Glutamatergic neuron (in vitro differentiated cells): ENCODE results near the gene C16orf89. TPM values are rescaled to one million over a fixed set of nuclear protein-coding genes. Genes with fewer than 3 reads are reported as not detected.

ENCODE experiments used
- DNase-seq: peaks from one replicate; pipeline ENCODE4 v3.0.0; 2022
- H3K27ac Mint-ChIP-seq: one replicate; pipeline ENCODE4 v1.8.0; 2020; ENCODE audit warnings: mild to moderate bottlenecking, mixed read lengths, inconsistent platforms; ENCODE audit not compliant: unreplicated experiment
- H3K27me3 Mint-ChIP-seq: one replicate; pipeline ENCODE4 v1.8.0; 2020; ENCODE audit warnings: mild to moderate bottlenecking, moderate library complexity, mixed read lengths, inconsistent platforms; ENCODE audit not compliant: unreplicated experiment
- H3K36me3 Mint-ChIP-seq: one replicate; pipeline ENCODE4 v1.8.0; 2020; ENCODE audit warnings: mild to moderate bottlenecking, mixed read lengths, inconsistent platforms; ENCODE audit not compliant: unreplicated experiment
- H3K4me1 Mint-ChIP-seq: one replicate; pipeline ENCODE4 v1.8.0; 2020; ENCODE audit warnings: mild to moderate bottlenecking, low read depth, mixed read lengths, inconsistent platforms; ENCODE audit not compliant: unreplicated experiment
- H3K4me3 Mint-ChIP-seq: one replicate; pipeline ENCODE4 v1.8.0; 2020; ENCODE audit warnings: mild to moderate bottlenecking, mixed read lengths, inconsistent platforms; ENCODE audit not compliant: unreplicated experiment
- H3K9me3 Mint-ChIP-seq: one replicate; pipeline ENCODE4 v1.8.0; 2020; ENCODE audit warnings: mild to moderate bottlenecking, moderate library complexity, mixed read lengths, inconsistent platforms; ENCODE audit not compliant: unreplicated experiment
- total RNA-seq: library from RNA; stranded (reverse); fragmentation: NEBNext Ultra II Directional; extraction: Animal tissue kit (Norgen Biotek cat#: 25700); gene quantifications from one replicate; pipeline ENCODE4 v1.2.1, GENCODE V29; 2021; ENCODE audit not compliant: unreplicated experiment
- TF ChIP-seq, protein P1 (sequence below): fragments of 200-600 bp; sonication (generic); IDR thresholded peaks from one replicate; pipeline ENCODE4 v1.5.0; 2021; ENCODE audit not compliant: partially characterized antibody, unreplicated experiment

The C16orf89 gene
- total RNA-seq, 1 donor from 2014 or later, result not detected

GRCh38 chr16:5011637-5012036, 54.1 kb downstream of the C16orf89 start:
- no peaks in the 10 kb centered on the region for H3K36me3 Mint-ChIP-seq
- H3K9me3 Mint-ChIP-seq, result peaks cover under 1% of the 10 kb centered on the region
- H3K4me3 Mint-ChIP-seq, result no peak overlapping the region
- no peak for DNase-seq
- no peak overlapping the region for H3K27ac Mint-ChIP-seq
- peaks cover 2% of the 10 kb centered on the region for H3K4me1 Mint-ChIP-seq
- H3K27me3 Mint-ChIP-seq, result peaks cover 2% of the 10 kb centered on the region
- TF ChIP-seq, protein P1, sequence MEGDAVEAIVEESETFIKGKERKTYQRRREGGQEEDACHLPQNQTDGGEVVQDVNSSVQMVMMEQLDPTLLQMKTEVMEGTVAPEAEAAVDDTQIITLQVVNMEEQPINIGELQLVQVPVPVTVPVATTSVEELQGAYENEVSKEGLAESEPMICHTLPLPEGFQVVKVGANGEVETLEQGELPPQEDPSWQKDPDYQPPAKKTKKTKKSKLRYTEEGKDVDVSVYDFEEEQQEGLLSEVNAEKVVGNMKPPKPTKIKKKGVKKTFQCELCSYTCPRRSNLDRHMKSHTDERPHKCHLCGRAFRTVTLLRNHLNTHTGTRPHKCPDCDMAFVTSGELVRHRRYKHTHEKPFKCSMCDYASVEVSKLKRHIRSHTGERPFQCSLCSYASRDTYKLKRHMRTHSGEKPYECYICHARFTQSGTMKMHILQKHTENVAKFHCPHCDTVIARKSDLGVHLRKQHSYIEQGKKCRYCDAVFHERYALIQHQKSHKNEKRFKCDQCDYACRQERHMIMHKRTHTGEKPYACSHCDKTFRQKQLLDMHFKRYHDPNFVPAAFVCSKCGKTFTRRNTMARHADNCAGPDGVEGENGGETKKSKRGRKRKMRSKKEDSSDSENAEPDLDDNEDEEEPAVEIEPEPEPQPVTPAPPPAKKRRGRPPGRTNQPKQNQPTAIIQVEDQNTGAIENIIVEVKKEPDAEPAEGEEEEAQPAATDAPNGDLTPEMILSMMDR, result no peak

GRCh38 chr16:5010576-5011329, 55.0 kb downstream of the C16orf89 start:
- H3K4me3 Mint-ChIP-seq, result no peak overlapping the region
- DNase-seq, result no peak
- TF ChIP-seq, protein P1, result no peak
- H3K27me3 Mint-ChIP-seq, result peaks cover 2% of the 10 kb centered on the region
- H3K36me3 Mint-ChIP-seq, result no peaks in the 10 kb centered on the region
- peaks cover 2% of the 10 kb centered on the region for H3K4me1 Mint-ChIP-seq
- H3K9me3 Mint-ChIP-seq, result no peaks in the 10 kb centered on the region
- no peak overlapping the region for H3K27ac Mint-ChIP-seq

DNA sequence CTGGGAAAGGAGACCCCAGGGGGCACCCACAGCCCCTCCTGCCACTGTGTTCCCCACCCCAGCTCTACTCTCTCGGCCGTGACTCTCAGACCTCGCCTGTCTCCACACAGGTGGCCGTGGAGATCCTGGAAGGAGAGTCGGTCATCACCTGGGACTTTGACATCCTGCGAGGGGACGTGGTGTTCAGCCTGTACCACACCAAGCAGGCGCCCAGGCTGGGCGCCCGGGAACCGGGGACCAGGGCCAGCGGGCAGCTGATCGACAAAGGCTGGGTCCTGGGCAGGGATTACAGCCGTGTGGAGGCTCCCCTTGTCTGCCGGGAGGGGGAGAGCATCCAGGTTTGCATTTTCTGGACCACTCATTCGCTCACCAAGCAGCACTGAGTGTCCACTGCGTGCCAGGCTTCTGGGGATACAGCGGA, 57.4 kb downstream of the C16orf89 start:
- Mint-ChIP-seq H3K27ac (no peak overlapping the region), H3K27me3 (peaks cover 5% of the 10 kb centered on the region), H3K9me3 (no peaks in the 10 kb centered on the region), H3K4me1 (no peaks in the 10 kb centered on the region), H3K4me3 (no peak overlapping the region), H3K36me3 (no peaks in the 10 kb centered on the region)
- TF ChIP-seq, protein P1, result no peak
- no peak for DNase-seq

GRCh38 chr16:5007256-5007655, 58.5 kb downstream of the C16orf89 start:
- no peak overlapping the region for H3K27ac Mint-ChIP-seq
- no peak for DNase-seq
- TF ChIP-seq, protein P1, result no peak
- no peak overlapping the region for H3K4me3 Mint-ChIP-seq
- no peaks in the 10 kb centered on the region for H3K9me3 Mint-ChIP-seq
- no peaks in the 10 kb centered on the region for H3K4me1 Mint-ChIP-seq
- H3K27me3 Mint-ChIP-seq, result peaks cover 5% of the 10 kb centered on the region
- H3K36me3 Mint-ChIP-seq, result no peaks in the 10 kb centered on the region

- no peaks in the 10 kb centered on the region for H3K4me1 Mint-ChIP-seq
- no peak overlapping the region for H3K4me3 Mint-ChIP-seq
- DNase-seq, result no peak
- TF ChIP-seq, protein P1, result no peak
- H3K27me3 Mint-ChIP-seq, result peaks cover 5% of the 10 kb centered on the region
- H3K36me3 Mint-ChIP-seq, result no peaks in the 10 kb centered on the region
- no peak overlapping the region for H3K27ac Mint-ChIP-seq
- no peaks in the 10 kb centered on the region for H3K9me3 Mint-ChIP-seq
Measured at GRCh38 chr16:5006348-5007193, 59.2 kb downstream of the C16orf89 start.
